Endothelial cell of hepatic sinusoid (primary cell): ENCODE data around the gene TSPAN9.

Experiments used
- in situ Hi-C: cut with HindIII; loops from 2 replicates; pipeline ENCODE4 v1.10.0; 2017; ENCODE audit warnings: low sequenced_read_pairs

Gene TSPAN9

GRCh38 chr12:3319723-3320492 is 242.7 kb downstream of the TSPAN9 start:
- in situ Hi-C loops, result no loop called here

GRCh38 chr12:3320881-3321509 is 243.8 kb downstream of the TSPAN9 start:
- in situ Hi-C loops, result no loop called here

- in situ Hi-C loops, result no loop called here
These were observed 244.7 kb downstream of the TSPAN9 start for GRCh38 chr12:3321881-3322280.

DNA sequence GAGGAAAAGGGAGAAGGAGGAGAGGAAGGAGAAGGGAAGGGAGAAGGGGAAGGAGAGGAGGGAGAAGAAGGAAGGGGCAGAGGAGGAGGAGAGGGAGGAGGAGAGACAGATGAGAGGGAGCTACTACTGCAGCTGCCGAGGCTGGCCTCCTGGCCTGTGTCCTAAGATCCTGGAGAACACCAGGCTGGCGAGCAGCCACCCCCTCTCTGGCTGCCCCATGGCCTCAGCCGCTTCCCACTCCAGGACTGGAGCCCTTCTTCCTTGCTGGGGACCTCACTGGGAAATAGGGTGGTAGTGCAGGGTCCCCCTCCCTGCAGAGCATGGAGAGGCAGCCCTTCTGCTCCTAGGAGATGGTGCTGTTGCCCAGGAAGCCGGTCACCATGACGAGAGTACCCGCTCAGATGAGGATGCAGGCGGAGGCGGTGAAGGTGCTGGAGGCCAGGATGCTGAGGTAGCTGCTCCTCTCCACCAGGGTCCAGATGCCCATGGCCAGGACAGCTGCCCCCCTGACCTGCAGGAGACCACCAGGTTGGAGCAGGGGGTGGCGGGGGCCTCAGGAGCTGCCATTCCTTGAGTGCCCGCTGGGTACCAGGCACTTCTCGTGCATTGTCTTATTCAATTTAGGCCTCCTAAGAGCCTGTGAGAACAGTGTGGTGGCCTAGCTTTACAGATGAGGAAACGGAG is 246.0 kb downstream of the TSPAN9 start:
- in situ Hi-C loops, result no loop called here

DNA sequence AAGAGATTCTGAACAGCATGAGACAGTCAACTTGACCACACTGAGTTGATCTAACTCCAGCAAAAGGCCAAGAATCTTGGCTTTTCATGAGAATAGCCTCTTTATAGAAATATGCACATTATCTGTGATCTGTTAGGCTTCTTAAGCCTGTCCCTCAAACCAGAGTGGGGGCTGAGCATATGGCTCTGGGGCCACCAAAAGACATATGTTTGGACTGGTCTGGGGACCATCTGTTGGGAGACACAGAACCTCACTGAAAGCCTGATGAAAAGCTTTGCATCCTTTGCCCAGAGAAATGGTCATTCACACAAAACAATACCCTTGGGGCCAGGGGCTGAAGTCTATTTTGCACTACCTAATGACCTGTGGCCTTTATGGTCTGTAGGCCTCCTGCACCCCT is 248.6 kb downstream of the TSPAN9 start:
- in situ Hi-C loops, result loop anchor here (5.0 kb wide), 1 partner anchor 37 kb away; no protein-coding TSS in a partner anchor

DNA sequence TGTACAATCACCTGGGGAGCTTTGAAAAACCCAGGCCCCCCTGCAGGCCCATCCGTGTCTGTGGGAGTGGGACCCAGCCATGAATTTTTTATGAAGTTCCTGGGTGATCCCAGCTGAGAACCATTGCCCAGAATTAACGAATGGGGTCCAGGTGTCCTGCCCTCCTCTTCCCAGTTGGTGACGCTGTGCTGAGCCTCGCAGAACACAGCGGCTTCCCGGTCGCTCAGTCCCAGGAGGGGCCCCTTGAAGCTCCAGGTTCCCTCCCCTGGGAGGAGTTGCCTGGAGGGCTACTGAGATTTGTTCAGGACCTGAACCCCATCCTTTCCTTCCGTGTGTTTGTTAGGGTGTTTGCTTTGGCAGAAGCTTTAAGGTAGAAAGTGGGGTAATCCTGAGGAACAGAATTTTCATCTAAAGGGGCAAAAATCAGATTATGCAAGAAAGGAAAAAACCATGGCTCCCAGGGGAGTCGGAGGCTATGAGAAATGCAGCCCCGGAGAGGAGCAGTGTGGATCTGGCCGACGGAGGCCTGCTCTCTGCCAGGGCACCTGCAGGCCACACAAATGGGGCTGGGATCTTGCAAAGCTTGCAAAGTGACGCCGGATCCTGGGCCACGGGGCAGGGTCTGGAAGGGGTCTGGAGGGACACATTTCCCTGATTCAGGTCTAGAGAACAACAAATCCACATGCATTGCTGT is 249.1 kb downstream of the TSPAN9 start:
- in situ Hi-C loops, result loop anchor here (5.0 kb wide), 1 partner anchor 36 kb away; no protein-coding TSS in a partner anchor

- in situ Hi-C loops, result loop anchor here (5.0 kb wide), 1 partner anchor 35 kb away; no protein-coding TSS in a partner anchor
These were observed 249.9 kb downstream of the TSPAN9 start for GRCh38 chr12:3326850-3327780.

DNA sequence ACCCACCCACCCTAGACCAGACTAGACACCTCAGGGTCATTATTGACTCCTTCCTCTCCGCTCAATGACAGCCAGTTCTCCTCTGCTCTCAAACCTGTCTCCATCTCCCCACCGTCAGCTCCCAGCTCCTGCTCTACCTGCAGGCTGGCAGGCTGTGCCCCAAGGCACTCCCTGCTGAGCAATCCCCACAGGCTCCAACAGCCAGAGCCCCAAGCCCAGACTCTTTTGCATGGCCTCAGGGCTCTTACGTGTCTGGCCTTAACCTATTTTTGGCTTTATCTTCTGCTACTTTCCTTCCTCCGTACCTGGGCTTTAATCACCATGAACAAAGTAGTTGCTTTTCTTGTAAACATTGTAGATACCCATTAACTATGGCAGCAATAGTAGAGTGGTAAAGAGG is 250.9 kb downstream of the TSPAN9 start:
- in situ Hi-C loops, result loop anchor here (5.0 kb wide), 1 partner anchor 34 kb away; no protein-coding TSS in a partner anchor

DNA sequence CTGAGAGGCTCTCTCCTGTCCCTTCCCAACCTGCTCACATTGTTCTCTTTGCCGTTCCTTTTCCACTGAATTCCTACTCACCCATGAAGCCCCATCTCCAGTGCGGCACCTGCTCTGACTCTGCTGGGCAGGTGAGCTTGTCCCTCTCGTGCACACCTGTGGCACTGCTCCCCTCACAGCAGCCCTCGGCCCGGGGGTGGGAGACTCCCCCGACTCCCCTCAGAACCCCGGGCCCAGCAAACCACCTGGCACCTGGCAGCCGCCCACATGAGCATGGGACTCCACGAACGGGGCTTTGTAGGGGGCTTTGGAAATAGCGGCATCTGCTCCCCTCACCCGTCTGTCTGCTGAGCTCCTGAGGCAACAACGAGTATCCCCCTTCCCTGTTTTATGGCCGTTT is 251.4 kb downstream of the TSPAN9 start:
- in situ Hi-C loops, result loop anchor here (5.0 kb wide), 1 partner anchor 34 kb away; no protein-coding TSS in a partner anchor

DNA sequence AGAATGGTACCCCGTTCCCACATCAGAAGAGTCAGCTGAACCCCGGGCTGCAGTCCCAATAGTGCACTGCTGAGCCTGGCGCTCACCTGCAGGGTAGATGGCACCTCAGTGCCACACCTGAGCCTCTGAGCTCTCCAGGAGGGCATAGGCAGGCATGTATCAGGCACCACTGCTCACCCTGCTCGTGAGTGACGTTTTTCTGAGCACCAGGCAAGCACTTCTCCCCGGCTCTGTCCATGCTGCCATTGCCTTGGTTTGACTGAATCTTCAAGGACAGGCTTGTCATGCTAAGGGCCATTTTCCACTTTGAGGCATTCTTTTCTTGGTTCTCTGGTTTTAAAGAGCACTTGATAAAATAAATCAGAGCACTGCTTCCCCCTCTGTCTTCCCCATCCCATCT is 252.2 kb downstream of the TSPAN9 start:
- in situ Hi-C loops, result loop anchor here (5.0 kb wide), 1 partner anchor 33 kb away; no protein-coding TSS in a partner anchor

GRCh38 chr12:3330976-3331510 is 253.9 kb downstream of the TSPAN9 start:
- in situ Hi-C loops, result no loop called here

- in situ Hi-C loops, result no loop called here
These were observed 255.0 kb downstream of the TSPAN9 start for GRCh38 chr12:3332188-3332587.

DNA sequence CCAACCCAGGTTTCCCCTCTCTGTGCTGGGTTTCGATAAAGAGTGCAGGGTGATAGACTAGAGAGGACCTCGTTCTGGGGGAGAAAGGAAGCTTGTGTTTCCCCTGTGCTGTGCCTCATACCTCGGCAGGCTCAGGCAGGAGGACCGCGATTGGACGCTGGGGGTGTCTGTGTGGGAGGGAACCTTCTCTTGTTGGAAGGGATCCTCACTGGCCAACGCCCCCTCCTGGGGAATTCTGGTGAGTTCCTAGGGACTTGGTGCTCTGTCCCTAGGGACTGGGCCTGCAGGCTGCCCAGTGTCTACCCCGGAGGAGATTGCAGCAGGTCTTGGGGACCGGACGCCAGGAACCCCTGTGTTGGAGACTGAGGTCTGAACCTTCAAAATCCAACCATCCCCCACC is 256.4 kb downstream of the TSPAN9 start:
- in situ Hi-C loops, result no loop called here

- in situ Hi-C loops, result no loop called here
These were observed 256.8 kb downstream of the TSPAN9 start for GRCh38 chr12:3333991-3334391.

GRCh38 chr12:3335078-3335487 is 257.9 kb downstream of the TSPAN9 start:
- in situ Hi-C loops, result no loop called here
